Activated CD4-positive, CD25-positive, alpha-beta regulatory T cell treated with anti-CD3 and anti-CD28 coated beads, Interleukin-2, amount 50 U/mL, for 16 hours (primary cell): ENCODE measurements around the gene TCP10L.
A peak's percentile ranks its signal among the peaks of the same experiment; 100 is the strongest.
"Not testable (repeated sequence)": the region's sequence is repeated elsewhere in the genome, so short reads cannot be mapped to it uniquely, and the experiment has no call there.

Experiments
- DNase-seq: peaks from one replicate; pipeline ENCODE4 v3.0.0-alpha.2; 2020; ENCODE audit warnings: low read depth, low spot score

TCP10L gene

DNA sequence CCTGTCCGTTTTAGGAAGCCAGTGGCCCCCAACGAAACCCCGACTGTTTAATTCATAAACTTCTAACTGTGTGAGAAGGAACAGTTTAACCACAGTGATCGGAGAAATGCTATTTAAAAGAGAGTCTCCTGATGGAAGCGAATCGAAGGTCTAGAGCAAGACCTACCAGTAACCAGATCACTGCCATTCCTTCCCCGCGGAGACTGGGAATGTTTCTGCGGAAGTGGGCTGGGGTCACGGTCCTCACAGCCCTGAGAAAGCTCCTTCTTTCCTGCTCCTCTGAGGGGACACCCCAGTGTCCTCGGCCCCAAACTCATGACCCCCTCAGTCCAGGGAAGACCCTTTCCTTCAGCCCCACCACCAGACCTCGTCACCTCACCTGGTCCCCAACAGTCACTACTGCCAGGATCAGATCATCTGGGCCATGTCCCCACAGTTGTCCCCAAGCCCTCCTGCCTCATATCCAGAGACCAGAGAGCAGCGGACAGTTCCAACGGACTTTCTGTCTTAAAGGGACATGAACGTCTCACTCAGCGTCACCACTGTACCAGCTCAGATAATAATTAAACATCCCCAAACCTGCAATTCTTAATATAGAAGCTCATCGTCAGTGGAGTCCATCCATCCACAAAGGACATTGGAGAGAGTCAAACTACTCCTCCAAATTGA is at the start of gene TCP10L:
Gene TCP10L, minus strand, starts transcription at position 482 of the 669 bp plus-strand sequence. CDS start 1,219 bp downstream, outside the sequence.
- no peak for DNase-seq

DNA sequence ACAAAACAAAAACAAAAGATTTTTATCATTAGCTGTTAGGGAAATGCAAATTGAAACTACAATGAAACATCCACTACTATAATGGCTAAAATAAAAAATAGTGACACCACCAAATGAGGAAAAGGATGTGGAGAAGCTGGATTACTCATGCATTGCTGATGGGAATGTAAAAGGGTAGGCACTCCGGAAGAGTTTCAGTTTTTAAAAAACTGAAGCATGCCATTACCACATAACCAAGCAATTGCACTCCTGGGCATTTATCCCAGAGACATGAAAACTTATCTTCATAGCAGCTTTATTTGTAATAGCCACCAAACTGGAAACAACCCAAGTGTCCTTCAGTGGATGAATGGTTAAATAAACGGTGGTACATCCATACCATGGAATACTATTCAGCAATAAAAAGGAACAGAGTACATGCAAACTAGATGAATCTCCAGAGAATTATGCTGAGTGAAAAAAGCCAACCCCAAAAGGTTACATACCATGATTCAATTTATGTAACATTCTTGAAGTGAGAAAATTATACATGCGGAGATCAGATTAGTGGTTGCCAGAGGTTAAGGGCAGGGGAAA is 41.4 kb upstream of the TCP10L start:
- DNase-seq, result no peak

DNA sequence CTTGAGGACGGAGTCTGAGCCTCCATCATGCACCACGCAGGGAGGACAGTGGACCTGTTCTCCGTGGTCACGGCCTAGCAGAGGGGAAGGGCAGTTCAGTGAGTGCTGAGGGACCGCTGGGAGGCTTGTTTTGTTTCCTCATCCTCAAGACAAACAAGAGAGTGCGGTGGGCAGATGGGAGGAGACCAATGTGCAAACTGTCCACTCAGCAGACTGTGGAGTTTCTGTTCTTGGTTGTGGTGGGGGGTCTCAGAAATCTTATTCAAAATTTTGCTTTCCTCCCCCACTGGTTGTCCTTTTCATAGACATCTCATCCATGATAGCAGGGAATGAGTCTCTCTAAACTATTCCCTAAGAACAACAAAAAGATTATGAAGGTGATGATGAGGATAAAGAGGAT is 32.9 kb upstream of the TCP10L start:
- DNase-seq, result not testable (repeated sequence)

DNA sequence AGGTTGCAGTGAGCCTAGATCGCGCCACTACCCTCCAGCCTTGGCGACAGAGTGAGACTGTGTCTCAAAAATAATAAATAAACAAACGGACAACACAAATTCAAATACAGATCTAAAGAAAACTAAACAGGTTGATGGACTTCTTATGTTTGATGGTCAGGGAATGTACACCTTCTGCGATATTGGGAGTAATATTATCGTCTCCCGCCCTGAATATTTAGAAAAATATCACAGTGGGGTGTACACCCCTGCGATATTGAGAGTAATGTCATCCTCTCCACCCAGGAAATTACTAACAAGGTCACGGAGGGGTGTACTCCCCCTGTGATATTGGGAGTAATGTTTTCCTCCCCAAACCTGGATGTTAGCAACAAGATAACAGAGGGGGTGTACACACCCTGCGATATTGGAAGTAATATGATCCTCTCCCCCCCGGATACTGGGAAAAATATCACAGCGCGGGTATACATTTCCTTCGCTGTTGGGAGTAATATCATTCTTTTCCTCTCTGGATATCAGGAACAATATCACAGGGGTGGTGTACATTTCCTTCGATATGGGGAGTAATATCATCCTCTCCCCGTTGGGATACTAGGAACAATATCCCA is 28.2 kb upstream of the TCP10L start:
- no peak for DNase-seq

DNA sequence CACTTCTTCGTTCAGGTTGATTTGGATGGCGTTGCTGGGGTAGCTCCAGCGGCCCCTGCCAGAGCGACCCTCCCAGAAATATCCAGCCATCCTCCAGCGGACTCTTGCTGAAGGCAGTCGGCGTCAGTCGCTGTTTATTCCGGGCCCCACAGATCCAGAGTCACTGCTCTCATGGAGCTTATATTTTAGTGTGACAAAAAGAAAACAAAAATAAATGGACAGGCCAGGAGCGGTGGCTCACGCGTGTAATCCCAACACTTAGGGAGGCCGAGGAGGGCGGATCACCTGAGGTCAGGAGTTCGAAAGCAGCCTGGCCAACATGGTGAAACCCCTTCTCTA is 27.6 kb upstream of the TCP10L start:
- DNase-seq, result no peak

DNA sequence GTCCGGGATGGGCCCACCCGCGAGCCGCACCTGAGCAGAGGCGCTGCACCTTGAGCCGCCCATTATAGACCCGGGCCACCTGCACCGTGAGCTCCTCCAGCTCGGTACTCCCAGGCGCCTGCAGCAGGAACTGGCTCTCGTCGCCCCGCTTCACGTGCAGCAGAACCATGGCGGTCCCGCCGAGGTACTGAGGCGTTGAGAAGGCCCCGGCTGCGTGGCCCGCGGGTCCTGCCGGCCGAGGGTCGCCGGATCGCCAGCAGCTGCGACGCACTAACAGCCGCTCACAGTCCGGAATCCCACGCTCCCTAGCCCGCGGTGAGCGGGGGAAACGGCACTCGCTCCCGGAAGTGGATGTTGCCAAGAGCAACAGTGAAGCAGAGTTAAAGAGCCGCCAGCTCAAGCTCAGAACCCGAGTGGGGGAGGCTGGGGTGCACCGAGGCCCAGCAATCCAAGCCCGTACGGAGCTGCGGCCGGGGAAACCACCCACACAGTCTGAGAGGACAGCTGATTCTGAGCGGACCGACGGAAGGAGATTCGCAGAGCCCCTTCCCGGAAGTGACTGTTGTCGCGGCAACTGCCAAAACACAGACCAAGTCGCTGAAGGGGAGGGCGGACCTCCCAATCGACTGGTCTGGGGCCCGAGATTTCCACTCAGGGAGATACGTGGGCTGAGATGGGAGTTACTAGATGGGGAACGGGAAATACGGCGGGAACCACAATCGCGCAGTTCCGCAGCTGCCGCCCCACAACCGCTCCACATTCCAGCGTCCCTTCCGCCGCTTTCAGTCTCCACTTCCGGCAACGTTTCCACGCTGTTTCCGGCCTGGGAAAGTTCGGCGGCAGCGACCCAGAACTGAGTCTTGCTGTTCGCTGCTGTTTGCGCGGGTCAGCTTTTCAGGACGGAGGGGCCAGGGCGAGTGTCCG is 27.0 kb upstream of the TCP10L start, which contains the start of gene CFAP298:
Gene CFAP298, minus strand, starts transcription at position 303 of the 924 bp plus-strand sequence. Its CDS starts 134 bp downstream, at position 169.
- peak; percentile 75 for DNase-seq

DNA sequence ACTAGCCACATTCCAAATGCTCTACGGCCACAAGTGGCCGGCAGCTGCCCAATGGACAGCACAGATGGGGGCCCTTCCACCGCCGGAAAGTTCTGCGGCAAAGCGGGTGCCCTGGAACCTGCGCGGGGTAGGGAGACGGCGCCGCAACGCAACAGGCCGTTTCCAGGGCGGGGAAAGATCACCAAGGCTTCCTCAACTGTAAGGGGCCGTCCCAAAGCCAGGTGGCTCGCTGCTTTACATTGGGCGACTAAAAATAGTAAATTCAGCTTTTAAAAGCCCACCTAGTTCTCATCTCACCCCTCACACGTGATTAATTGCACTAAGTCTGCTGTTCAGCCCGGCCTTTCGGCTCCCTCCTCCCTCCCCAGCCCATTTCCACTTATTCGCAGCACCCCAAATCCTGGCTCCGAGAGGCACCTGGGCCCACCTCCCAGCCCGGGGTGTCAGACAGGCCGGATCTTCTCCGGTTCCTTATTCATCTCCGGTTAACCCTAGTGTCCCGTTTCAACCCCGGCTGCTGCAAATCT is 26.2 kb upstream of the TCP10L start:
- no peak for DNase-seq

DNA sequence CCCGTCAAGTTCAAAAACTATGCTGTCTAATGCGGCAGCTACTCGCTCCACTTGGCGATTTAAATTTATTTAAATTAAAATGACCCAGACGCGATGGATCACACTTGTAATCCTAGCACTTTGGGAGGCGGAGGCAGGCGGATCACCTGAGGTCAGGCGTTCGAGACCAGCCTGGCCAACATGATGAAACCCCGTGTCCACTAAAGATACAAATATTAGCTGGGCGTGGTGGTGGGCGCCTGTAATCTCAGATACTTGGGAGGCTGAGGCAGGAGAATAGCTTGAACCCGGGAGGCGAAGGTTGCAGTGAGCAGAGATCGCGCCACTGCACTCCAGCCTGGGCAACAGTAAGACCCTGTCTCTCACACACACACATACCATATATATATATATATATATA is 25.6 kb upstream of the TCP10L start:
- not testable (repeated sequence) for DNase-seq

DNA sequence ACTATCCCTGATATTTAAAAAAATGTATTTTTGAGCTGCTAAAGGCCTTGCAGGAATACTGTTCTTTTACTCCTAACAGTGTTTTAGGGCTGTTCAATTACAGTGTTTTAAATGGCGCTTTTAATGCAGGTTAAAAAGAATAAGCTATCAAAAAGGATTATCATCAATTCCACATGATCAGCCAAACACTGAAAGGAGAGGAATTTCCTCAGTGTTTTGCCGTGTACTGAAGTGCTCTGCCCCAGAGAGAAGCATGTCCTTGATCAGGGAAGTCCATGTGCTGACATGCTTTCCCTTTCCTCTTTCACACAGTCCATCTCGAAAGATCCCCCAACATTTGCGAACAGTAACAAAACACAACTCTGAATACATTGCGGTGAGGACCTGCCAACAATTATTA is 23.5 kb upstream of the TCP10L start:
- no peak for DNase-seq

- DNase-seq, result no peak
Measured at GRCh38 chr21:32605469-32605868, 20.1 kb upstream of the TCP10L start.

DNA sequence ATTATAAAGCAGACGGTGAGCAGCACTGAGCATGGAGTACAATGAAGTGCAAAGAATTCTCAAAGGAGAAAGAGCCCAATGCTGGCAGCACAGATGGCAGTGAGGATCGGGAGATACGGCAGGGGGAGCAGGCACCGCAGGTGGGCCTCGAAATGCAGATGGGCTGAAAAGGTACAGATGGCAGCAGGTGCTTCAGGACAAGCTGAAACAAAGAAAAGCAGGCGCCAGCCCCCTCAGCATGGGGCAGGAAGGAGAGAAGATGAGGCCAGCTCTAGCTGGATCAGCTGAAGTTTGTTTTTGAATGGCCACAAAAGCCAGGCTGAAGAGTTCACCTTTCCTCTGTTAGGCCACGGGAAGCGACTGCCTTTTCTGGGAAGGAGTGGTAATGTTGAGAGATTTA is 19.1 kb upstream of the TCP10L start:
- no peak for DNase-seq

DNA sequence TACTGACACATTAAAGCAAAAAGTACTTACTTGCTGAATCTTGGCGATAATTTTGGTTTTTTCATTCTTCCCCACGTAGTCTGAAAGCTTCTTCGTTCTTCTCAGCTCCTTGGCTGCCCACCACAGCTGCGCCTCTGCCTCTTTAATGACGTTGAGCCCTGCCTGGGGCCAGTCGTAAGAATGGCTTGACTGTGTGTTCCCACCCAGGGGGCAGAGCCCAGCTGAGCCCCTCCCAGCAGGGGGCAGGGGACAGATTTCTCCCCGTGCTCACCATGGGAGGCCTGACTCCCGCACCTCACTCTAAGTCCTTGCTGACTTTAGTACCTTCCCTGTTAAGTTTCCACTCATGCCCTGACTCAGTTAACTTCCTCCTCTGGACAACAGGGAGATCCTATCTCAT is 17.8 kb upstream of the TCP10L start:
- no peak for DNase-seq

GRCh38 chr21:32602099-32602498 is 16.8 kb upstream of the TCP10L start:
- DNase-seq, result no peak

DNA sequence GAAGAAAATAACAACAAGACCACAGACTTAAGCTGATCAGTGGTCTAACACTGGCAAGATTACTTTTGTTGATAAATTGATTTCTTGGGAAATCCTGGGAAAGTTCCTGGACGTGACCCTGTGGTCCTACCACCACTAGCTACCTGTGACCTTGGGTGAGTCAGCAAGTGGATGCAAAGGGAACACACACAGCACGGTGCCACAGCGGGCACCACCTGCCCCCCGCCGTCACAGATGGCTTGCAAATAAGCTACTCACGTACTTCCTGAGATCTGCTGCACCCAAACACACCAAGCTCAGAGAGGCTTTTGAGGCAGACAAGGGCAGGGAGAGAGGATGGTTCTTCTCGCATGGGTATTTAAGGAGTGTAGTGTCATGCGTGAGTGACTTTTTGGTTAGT is 14.2 kb upstream of the TCP10L start:
- DNase-seq, result no peak

GRCh38 chr21:32599091-32599490 is 13.8 kb upstream of the TCP10L start:
- DNase-seq, result no peak

- no peak for DNase-seq
Measured at GRCh38 chr21:32597205-32597604, 11.9 kb upstream of the TCP10L start.

- no peak for DNase-seq
Measured at GRCh38 chr21:32595431-32595830, 10.1 kb upstream of the TCP10L start.

GRCh38 chr21:32593690-32594089 is 8.4 kb upstream of the TCP10L start:
- DNase-seq, result no peak

DNA sequence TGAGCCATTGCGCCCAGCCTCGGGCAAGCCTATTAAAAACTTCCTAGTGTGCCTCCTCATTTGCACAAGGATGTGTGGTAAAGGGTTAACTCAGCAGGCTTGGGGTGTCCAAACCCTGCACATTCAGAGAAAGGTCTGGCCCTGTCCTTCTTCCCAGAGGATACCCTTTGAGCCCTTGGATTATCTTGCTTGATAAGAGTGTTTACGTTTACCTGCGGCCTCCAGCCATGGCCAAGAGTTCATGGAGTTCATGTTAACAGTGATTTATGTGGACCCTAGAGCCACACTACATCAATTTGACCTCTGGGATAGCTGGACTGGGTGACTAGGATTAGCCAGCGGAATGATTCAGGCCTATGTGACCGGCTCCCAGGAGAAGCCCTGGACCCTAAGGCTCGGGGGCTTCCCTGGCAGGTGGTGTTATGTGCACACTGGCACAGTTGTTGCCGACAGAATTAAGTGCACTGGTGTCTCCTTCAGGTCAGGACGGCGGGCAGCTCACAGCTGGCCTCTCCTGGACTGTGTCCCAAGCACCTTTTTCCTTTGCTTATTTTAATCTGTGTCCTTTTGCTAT is 7.7 kb upstream of the TCP10L start:
- no peak for DNase-seq

DNA sequence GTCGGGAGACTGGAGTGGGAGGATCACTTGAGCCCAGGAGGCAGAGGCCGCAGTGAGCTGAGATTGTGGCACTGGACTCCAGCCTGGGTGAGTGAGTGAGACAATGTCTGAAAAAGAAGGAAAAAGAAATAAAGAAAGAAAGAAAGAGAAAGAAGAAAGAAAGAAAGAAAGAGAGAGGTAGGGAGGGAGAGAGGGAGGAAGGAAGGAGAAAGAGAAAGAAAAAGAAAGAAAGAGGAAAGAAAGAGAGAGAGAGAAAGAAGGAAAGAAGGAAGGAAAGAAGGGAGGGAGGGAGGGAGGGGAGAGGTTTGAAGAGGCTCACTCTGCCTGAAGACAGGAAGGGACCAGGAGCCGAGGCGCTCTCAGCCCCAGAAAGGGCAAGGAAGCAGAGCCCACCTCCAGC is 4.8 kb upstream of the TCP10L start:
- no peak for DNase-seq

DNA sequence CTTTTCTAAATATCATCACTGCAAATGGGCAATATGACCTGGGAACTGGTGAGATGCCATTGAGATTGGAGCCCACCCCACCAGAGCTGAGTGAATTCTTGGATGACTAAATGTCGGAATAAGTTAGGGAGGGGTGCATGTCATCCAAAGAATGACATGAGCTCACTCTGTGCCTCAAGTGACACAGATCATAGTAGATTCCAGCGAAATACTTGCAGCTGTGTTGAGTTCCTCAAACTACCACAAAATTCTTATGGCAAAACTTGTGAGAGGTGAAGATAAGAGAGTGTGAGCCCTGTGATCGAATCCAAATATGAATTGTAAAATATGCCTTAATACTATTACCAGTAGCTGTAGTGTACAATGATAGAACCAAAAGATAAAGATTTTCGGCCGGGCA is 2.3 kb upstream of the TCP10L start:
- no peak for DNase-seq

DNA sequence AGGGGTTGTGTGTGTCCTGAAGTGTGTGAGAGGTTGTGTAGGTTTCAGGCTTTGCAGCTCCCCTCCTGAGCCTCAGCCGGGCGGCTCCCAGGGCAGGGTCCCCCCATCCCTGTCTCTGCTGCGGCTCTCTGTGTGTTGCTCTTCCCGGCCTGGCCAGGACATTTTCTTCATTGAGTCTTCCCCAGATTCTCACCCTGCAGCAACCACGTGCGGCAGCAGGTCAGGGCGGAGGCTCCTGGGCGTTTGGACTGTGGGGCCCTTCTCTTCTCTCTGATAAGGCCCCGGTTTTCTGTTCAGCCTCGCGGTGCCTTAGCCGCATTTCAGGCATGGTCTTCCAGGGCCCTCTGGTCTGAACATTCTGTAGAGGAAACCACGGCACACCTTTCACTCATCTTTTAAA is 1.8 kb upstream of the TCP10L start:
- no peak for DNase-seq
